Cardiac atrium fibroblast (primary cell): ENCODE measurements around the gene STRN. TPM values are rescaled to one million over a fixed set of nuclear protein-coding genes. Genes with fewer than 3 reads are reported as not detected.

Experiments used
- total RNA-seq: library from RNA; depleted of rRNA; stranded (reverse); fragments of >200 nt; gene quantifications from 2 replicates; pipeline ENCODE4 v1.2.3, GENCODE V29; 2015

The STRN gene
- total RNA-seq = 7.8 and 15.4 TPM in 2 replicates

GRCh38 chr2:36966370-36967235 lies at the start of gene STRN:
TSS of gene STRN (minus strand) at chr2:36966536. CDS start at chr2:36966463, 73 bp downstream.

Other genes starting within 250 kb of the STRN start
- gene HEATR5B, start 117.8 kb upstream of the STRN start, total RNA-seq = 8.8 and 15.7 TPM in 2 replicates
- gene GPATCH11, start 118.0 kb upstream of the STRN start, total RNA-seq = 3.8 and 5.3 TPM in 2 replicates
- 18.3 and 25.8 TPM in 2 replicates for gene EIF2AK2, start 190.4 kb upstream of the STRN start, total RNA-seq
- gene SULT6B1, start 222.1 kb upstream of the STRN start, total RNA-seq = not detected in 2 replicates
- 15.2 and 20.4 TPM in 2 replicates for gene CEBPZOS, start 230.0 kb upstream of the STRN start, total RNA-seq